GM10847 (cell line): ENCODE measurements around the gene RPLP2.

Experiments used
- POLR2A ChIP-seq: IDR thresholded peaks from 2 replicates; pipeline ENCODE4 v1.6.1; 2011; ENCODE audit not compliant: insufficient read length; ENCODE audit errors: extremely low read depth

Gene RPLP2

GRCh38 chr11:849104-849824, 39.5 kb downstream of the RPLP2 start:
- TF ChIP-seq POLR2A = no peak

- TF ChIP-seq POLR2A = no peak
Measured at GRCh38 chr11:849951-850774, 40.4 kb downstream of the RPLP2 start.

DNA sequence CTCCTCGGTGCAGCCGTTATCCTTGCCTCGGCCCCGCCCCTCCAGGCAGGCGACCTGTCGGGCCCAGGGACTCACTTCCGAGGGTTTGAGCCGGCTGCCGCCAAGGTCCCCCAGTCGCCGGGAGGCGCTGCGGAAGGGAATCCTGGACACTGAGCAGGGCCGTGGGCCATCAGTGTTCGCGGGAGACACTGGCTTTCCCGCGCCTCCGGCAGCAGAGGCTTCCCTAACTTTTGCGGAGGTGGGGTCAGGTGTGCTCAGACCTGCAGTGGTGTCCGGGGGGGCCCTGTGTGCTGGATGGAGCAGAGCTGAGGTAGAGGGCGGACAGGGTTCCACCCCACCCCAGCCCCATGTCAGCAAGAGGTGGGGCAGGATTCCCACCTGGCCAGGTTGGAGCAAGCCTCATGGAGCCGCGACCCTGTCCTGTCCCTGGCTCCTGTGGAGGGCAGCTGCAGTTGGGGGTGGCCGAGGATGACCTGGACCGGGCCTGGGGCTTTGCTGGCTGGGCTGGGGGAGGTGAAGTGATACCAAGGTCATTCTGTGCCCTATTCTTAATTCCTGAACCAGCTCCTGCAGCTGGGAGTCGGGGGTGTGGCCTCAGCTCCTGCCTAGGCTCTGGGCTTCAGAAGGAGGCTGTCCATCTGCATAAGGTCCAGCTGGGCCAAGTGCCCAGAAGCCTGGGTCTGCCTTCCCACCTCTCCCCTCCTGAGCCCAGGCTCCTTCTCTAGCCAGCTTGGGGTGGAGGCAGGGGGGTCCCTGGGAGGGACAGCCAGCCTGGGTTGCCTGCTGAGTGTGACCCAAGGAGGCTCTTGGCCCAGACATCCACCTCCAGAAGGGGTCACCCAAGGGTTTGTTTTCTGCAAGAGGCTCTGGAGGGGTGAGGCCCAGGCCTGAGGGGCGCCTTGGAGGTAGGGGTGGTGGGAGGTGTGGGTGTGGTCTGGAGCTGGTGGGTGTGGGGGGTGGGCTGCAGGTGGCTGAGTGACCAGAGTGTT, 41.3 kb downstream of the RPLP2 start:
- TF ChIP-seq POLR2A = no peak

DNA sequence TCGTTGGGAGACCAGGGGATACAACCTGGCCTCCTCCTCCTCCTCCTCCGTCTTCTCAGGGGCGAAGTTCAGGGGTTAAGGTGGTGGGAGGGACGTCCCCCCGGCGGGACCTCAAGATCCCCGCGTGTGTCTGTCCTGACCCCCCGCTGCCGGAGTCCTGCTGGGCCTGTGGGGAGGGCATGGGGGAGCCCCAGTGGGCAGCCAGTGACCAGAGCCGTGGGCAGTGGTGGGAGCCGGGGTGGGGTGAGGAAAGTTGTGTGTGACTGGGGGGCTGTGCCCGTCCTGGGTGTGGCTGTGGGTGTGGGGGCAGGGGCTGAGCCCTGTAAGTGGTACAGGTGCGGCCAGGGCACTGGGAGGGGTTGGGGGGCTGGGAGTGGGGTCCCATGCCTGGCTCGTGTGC, 43.0 kb downstream of the RPLP2 start:
- TF ChIP-seq POLR2A = no peak

DNA sequence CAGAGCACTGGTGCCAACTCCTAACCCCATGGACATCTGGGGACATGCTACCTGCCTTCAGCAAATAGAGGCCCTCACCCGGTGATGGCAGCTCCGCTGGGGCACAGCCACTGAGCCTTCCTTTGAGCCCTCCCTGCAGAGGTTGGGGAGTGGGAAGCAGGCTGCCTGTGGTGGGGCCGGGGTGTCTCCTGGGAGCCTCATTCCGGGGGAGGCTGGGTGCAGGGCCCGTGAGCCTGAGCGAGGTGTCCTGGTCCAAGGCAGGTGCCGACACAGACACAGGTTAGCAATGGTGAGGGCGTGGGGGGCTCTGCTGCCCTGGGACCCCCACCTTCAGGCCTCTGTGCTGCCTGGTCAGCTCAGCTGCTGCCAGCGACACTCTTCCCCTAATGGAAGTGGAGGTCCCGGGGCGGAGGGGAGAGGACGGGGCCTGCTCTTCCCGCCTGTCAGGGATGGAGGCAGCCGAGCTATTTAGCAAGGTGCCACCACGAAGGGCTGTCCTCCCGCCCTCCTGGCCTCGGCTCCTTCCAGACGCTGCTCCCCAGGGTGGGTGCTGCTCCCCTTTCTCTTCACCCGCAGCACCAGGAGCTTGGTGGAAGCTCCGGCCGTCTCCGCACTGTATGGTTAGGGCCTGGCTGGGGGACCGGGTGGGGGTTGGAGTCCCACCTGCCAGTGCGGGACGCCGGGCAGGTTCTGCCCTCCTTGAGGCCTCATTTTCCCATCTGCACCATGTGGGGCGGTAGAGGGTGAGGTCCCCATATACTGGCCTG, 44.1 kb downstream of the RPLP2 start:
- TF ChIP-seq POLR2A = no peak

DNA sequence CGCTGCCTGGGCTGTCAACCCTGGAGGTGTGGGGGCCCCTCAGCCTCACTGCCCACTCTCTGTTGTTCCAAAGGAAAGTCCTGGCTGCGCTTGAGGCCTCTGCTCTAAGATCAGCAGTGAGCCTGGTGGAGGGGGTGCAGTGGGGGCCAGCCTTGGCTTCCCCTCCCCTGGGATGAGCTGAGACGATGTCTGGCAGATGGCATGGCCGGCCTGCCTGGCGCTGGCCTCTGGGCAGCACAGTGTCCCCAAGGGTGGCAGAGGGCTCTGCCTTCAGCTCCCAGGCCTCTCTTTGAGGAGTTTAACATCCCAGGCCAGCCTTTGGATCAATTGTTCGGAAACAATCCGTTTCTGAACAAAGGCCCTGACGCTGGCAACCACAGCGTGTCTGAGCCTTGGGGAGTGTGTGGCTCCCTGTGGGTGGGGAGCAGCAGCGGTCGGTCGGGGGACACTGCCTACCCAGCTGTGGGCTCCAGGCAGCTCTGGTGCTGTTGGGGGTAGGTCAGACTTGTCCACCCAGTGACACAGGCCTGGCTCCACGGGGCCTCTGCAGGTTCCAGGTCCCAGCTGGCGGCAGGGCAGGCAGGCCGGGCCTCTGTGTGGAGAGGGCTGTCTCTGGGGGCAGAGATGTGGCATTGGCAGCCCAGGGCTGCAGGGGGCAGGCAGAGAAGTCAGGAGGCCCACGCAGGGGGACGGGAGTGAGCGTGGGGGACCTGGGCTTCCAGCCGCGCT, 45.0 kb downstream of the RPLP2 start:
- TF ChIP-seq POLR2A = no peak

- no peak for TF ChIP-seq POLR2A
Measured at GRCh38 chr11:855330-855674, 45.5 kb downstream of the RPLP2 start.

- no peak for TF ChIP-seq POLR2A
Measured at GRCh38 chr11:855796-856195, 46.0 kb downstream of the RPLP2 start.

- no peak for TF ChIP-seq POLR2A
Measured at GRCh38 chr11:856397-856796, 46.6 kb downstream of the RPLP2 start.

DNA sequence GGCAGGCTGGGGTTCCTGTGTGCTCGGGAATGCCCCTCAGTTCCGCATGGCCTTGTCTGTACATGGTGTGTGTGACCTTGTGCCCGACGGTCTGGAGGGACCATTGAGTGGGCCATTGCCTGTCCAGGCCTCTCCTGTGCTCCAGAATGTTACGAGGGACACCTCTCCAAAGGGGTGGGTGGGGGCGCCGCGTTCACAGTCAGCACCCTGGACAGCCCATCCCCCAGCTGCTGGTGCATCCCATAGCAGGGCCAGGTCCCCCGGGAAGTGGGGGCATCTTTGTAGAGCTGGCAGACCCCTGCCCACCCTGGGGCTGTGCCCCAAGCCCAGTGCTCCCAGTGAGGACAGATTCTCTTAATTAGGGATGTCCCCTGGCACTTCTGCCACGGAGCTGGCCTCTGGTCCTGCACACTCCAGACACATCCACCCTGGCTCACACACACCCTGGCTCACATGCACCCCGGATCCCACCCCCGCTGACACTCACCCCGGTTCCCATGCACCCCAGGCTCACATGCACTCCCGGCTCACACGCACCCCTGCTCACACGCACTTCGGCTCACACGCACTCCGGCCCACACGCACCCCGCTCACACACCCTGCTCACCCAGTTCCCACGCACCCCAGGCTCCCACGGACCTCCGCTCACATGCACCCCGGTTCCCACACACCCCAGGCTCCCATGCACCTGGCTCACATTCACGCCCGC, 48.4 kb downstream of the RPLP2 start:
- no peak for TF ChIP-seq POLR2A

DNA sequence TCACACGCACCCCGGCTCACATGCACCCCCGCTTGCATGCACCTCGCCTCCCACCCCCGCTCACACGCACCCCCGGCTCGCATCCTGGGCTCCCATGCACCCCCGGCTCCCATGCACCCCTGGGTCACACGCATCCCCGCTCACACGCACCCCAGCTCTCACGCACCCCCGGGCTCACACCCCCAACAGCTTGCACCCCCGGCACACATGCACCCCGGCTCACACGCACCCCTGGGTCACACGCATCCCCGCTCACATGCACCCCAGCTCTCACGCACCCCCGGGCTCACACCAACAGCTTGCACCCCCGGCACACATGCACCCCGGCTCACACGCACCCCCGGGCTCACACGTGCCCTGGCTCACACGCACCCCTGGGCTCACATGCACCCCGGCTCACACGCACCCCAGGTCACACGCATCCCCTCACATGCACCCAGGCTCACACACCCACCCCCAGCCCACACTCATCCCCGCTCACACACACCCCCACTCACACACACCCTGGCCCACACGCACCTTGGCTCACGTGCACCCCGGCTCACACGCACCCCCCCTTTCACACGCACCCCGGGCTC, 49.1 kb downstream of the RPLP2 start:
- no peak for TF ChIP-seq POLR2A

DNA sequence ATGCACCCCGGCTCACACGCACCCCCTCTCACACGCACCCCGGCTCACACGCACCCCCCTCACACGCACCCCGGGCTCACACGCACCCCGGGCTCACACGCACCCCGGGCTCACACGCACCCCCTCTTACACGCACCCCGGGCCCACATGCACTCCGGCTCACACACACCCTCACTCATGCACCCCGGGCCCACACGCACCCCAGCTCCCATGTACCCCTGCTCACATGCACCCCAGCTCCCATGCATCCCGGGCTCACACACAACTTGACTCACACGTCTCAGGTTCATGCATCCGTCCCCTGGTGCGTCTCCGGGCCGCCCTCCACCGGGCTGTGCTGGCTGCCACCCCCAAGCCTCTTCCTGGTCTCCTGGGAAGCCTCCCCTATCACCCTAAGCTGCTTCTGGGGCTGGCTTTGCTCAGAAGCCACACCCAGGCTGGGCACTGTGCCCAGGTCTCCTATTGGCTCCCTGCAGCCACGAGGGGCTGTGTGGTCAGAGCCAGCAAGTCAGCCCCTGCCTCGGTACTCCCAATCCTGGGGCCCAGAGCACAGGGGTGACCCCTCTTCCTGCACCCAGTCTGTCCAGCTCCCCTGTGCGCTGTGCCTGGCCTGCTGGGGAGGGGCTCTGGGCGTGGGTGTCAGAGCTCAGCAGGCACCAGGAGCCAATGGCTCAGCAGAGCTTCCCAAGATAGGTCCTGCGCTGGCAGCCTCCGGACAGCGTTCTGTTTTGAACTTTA, 49.8 kb downstream of the RPLP2 start:
- no peak for TF ChIP-seq POLR2A
